NCI-H187 (cell line): ENCODE measurements around the gene SLC25A51.
"Not testable (repeated sequence)": the region's sequence is repeated elsewhere in the genome, so short reads cannot be mapped to it uniquely, and the experiment has no call there.

ENCODE experiments used
- DNase-seq, 2 experiments: peaks; one replicate each; lab custom pipeline; 2025; lab: John Stamatoyannopoulos, UW

The SLC25A51 gene

DNA sequence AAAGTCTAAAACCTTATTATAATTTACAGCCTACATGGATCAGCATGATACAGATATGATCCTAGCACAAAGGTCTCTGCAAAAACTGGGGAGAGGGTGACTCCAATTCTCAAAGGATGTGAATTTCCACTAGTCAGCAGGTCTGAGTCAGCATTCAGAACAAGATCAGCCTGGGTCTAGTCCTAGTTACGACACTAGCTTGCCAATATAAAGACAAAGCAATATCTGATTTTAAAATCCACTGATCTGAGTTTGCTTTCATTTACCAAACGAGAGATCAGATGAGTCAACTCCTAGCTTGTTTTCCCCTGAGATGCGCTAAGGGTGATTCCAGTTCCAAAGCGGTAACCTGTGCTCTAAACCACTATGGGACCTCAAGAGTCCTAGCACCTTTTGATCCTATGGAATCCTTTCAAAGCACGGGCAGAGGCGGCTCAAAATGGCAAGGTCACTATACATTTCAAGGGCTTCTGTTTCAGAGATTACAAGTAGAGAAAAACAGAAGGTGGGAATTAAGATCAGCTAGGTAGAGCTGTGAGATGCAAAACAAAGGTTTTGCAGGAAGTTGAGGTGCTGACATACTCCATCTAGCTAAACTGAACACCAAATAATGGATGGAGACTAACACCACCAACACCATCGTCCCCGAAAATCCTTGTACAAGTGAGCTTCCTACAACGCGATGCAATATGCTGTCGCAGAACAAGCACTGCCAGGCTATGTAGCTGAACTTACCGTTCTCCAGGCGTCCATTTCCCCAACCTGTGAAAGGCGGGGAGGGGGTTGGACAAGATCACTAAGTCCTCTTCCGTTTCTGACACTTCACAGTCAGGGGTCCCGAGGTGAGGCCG lies 906 bp downstream of the SLC25A51 start:
- DNase-seq = no peak

DNA sequence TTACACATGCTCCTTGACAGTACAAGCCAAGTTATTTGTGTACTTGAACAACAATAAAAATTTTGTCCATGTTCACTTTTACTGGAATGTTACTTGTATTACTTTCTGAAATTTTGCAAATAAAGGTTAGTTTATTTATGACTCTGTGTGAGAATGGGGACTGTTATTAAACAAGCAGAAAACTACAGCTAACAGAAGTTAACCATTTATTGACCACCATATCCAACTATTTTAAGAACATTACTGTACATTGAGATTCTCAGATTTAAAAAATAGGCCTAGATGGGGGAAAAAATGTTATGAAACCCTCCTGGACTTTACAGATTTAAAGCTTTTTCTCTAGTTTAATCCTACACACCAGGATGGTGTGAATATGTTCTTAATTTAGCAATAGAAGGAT lies 1.8 kb downstream of the SLC25A51 start:
- no peak for DNase-seq

DNA sequence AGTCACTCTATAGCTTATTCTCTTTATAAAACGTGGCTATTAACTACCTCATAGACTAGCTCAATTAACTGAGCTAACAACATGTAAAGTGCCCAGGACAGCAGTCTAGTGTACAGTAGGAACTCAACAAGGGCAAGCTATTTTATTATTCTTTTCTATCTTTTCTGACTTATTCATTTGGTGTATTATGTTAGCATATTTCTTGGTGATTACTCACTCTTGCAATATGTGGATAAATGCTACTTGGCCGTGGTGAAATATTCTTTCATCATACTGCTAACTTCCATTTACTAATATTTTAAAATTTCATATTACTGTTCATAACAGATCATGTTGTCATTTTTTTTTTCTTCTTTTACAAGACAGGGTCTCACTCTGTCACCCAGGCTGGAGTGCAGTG lies 4.9 kb downstream of the SLC25A51 start:
- no peak for DNase-seq

DNA sequence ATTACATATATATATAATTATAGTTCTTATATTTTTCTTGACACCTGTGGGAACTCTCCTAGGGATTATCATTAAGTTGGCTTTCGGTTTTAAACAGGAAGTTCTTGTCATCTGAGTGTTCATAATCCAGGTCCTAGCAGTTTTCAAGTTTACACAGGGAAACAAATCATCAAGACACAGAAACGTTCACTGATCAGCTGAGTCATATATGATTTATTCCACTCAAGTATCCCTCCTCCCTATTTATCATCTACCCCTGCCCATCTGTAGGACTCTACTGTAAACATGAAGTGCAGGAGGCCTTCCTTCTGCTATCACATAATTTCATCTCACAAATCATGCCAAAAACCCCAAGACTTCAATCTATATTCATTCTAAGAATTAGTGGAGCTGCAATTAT lies 6.3 kb downstream of the SLC25A51 start:
- no peak for DNase-seq

DNA sequence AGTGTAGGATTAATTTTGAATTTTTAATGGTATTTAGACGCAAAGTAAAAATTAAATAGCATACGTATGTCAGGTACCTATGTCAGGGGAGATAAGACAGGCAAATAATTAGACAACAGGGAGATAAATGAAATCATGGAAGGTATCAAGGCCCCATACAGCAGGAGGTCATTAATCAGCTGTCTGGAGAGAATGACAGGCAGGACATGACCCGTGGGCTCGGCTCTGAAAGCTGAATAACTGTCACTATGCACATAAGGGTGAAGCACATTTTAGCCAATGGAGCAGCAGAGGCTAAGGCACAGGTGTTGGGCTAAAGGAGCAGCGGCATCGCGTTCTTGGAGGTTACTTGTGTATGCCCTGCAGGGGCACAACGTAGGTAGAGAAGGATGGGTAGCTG lies 11.9 kb downstream of the SLC25A51 start:
- no peak for DNase-seq

DNA sequence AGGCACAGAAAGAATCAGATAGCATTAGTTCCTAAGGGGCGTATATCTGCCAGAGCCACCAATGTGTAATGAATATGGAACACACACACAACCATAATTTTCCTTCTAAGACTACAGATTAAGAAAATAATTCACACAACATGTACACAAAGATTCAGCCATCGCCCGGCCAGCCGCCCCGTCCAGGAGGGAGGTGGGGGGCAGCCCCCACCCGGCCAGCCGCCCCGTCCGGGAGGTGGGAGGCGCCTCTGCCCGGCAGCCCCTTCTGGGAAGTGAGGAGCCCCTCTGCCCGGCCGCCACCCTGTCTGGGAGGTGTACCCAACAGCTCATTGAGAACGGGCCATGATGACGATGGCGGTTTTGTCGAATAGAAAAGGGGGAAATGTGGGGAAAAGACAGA lies 12.9 kb downstream of the SLC25A51 start:
- DNase-seq = not testable (repeated sequence)

DNA sequence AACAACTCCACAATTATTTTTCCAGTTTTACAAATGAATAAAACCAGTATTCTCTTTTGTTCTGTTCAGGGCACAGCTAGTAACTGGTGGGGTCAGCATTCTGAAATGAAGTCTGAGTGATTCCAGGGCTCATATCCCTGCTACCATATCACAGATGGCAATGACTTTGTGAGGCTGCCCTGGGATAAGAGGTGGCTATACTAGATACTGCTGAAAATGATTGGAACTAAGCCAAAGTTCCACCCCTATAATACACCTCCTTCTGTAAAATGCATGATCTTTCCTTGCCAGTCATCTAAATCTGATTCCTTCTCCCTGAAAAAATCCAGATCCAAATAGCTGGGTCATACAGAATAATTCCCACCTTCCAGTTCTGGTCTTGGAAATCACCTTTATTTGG lies 14.4 kb downstream of the SLC25A51 start:
- DNase-seq = no peak

DNA sequence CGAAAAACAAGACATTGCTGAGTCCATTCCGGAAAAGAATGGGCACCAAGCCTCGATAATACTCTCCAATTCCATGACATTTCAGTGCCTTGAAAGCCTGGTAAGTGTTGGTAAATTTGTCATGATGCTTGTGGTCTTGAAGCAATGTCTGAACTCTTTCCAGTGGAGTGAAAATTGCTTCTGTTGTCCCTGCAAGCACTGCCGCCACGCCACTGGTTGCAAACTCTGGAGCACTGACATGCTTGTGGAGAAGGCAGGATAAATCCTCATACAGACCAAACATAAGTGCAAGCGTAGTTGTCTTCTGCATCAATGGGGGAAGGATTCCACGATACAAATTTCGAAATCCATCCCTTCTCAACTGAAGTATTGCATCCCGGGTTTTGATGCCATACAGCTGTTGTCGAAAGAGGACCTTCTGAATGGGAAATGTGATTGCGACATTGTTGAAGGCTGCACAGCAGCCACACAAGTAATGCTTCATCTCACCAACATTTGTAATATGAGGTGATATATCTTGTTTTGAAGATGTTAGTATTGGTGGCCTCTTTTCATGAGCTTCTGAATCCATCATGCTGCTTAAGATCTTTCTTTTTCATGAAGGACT lies 15.8 kb downstream of the SLC25A51 start:
- DNase-seq = not testable (repeated sequence)

DNA sequence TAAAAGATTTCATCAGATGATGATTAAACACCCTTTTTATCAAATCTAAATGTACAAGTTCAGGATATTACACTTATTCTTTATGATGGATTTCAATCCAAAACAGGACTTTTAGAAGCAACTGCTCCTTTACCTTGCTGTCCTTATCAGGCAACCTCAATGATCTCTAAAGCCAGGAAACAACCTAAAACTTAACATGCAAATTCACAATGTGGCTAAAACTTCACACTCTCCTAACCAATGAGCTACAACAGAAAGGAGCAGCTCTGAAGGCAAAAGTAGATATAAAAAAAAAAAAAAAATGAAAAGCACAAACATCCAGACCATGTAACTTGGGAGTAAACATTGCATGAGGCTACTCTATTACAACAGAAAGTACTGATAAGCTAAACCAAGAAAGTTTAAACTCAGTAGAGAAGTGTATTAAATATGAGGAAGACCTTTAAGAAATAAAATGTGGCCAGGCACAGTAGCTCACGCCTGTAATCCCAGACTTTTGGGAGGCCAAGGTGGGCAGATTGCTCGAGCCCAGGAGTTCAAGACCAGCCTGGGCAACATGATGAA lies 22.9 kb downstream of the SLC25A51 start:
- DNase-seq = no peak

DNA sequence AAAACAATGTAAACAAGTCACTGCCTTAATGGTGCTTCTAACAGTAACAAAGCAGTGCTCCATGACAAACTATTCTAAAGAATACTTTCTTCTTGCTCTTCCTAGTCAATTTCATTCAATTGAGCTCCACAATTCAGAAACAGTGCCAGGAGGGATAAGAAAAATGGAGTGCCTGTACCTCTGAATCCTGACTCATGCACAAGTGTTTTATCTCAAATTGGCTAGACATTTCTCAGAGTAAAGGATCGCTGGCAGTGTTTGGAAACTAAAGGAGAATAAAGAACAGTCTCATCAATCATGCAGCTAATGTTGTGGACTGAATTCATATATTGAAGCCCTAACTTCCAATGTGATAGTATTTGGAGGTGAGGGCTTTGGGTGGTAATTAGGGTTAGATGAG lies 27.6 kb downstream of the SLC25A51 start:
- no peak for DNase-seq

DNA sequence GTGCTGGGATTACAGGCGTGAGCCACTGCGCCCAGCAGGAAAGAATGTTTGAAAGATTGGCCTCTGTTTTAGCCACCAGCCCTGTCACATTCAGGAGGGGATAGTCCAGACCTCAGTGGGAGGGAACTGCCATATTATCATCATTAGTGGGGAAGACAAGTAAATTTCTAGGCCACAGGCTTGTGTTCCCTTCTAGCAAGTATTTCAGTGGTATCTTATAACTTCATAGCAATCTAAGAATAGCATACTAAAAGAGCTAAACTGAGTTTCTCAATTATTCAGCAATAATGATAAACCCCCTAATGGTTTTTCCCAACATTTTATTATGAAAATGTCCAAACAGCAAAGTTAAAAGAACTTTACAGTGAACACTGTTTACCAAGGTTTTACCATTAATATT lies 30.0 kb downstream of the SLC25A51 start:
- DNase-seq = no peak

DNA sequence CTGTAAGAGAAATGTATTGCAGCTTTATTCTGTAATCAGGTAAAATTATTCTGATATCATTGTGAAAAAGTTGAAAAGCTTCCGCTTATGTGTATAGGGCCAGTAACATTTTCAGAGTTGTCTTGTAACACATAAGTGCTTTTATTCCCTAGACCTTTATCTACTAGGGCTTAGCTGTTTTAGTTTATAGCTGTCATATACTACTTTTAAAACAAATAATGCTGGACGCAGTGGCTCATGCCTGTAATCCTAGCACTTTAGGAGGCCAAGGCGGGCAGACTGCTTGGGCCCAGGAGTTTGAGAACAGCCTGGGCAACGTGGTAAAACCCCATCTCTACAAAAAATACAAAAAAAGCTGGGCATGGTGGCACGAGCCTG lies 33.1 kb downstream of the SLC25A51 start:
- no peak for DNase-seq

DNA sequence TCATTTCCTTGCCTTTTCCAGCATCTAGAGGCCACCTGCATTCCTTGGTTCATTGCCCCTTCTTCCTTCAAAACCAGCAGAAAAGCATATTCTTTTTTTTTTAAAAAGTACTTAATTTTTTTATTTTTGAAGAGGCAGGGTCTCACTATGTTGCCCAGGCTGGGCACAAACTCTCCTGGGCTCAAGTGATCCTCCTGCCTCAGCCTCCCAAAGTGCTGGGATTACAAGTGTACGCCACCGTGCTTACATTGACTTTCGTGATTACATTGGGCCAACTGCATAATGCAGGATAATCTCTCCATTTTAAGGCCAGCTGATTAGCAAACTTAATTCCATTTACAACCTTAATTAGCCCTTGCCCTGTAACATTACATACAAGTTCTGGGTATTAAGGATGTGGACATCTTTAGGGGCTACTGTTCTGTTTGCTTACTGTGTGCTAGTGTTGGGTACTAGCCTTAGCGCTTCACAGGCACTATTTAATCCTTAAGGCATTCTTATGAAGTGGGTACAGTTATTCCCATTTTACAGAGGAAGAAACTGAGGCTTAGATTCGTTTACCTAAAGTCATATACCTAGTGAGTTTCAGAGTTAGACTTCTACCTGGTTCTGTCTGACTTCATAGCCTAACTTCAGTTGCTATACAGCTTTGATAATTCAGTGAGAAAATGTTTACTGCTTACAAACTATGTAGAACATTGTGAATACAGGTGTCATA lies 33.7 kb downstream of the SLC25A51 start:
- DNase-seq = no peak

DNA sequence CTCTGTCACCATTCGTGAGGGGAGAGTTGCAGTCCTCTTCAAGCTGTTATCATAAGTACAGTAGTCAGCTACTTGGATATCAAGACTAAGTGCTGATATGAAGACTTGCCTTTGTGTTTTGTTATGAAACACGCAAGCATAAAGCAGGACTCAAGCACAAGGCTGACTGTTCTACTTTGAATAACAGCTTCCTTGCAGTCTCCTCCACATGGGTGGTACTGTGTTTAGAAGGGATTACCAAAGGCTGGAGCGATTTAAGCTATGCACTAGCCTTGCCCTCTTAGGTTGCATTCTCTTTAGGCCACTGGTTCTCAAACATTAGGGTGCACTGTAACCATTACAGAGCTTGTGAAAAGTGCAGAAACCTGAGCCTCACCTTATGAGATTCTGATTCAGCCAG lies 41.4 kb downstream of the SLC25A51 start:
- no peak for DNase-seq

DNA sequence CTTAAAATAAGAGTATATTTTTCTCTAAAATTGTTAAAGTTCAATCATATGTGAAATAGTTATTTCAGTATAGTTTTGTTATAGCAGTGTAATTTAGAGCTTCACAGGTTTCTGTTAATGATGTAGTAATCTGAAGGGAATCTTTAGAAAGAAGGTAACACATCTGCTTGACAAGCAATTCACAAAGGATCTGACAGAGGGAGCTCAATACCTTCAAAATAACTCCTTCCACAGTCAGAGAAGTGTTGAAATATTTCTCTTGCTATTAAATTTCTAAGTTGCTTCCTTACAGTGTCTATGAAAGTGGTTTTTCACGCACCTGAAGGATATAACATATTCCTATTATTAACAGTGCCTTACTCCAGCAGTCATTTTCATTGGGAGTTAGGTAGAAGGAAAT lies 44.9 kb downstream of the SLC25A51 start:
- DNase-seq = no peak

DNA sequence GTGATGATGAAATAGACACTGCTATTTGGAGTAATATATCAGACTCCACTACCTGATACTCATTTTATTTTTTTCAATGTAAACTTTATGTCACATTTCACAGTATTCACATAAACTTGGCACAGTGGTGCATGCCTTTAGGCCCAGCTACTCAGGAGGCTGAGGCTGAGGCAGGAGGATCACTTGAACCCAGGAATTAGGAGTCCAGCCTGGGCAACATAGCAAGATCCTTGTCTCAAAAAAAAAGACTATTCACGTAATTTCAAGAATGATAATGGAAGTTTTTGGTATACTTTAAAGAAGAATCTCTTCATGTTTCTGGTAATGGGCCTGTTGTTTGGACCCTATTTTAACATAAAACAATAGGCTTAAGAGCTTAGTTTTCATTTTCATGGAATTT lies 47.4 kb downstream of the SLC25A51 start:
- DNase-seq = no peak

DNA sequence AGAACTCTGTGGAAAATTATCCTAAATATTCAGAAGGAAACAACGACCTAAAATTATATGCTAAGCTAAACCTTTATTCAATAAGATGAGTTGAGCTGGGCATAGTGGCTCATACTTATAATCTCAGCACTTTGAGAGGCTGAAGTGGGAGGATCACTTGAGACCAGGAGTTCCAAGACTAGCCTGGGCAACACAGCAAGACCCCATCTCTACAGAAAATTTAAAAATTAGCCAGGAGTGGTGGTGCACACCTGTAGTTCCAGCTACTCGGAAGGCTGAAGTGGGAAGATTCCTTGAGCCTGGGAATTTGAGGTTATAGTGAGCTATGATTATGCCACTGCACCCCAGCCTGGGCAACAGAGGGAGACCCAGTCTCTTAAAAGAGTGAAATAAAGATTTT lies 51.7 kb downstream of the SLC25A51 start:
- DNase-seq = no peak

DNA sequence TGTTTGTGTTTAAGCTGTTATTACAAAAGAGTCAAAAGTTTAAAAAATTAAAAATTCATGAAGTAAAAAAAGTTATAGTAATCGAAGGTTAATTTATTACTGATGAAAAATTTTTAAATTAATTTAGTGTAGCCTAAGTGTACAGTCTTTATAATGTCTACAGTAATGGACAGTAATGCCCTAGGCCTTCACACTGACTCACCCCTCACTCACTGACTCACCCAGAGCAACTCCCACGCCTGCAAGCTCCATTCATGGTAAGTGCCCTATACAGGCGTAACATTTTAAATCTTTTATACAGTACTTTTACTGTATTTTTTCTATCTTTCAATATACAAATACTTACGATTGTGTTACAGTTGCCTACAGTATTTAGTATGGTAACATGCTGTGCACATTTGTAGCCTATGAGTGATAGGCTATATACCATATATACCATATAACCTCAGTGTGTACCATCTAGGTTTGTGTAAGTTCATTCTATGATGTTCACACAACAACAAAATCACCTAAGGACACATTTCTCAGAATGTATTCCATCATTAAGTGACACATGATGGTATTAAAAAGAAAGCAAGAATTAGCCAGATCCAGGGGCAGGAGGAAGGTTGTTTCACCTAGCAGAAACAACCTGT lies 63.2 kb downstream of the SLC25A51 start:
- no peak for DNase-seq

DNA sequence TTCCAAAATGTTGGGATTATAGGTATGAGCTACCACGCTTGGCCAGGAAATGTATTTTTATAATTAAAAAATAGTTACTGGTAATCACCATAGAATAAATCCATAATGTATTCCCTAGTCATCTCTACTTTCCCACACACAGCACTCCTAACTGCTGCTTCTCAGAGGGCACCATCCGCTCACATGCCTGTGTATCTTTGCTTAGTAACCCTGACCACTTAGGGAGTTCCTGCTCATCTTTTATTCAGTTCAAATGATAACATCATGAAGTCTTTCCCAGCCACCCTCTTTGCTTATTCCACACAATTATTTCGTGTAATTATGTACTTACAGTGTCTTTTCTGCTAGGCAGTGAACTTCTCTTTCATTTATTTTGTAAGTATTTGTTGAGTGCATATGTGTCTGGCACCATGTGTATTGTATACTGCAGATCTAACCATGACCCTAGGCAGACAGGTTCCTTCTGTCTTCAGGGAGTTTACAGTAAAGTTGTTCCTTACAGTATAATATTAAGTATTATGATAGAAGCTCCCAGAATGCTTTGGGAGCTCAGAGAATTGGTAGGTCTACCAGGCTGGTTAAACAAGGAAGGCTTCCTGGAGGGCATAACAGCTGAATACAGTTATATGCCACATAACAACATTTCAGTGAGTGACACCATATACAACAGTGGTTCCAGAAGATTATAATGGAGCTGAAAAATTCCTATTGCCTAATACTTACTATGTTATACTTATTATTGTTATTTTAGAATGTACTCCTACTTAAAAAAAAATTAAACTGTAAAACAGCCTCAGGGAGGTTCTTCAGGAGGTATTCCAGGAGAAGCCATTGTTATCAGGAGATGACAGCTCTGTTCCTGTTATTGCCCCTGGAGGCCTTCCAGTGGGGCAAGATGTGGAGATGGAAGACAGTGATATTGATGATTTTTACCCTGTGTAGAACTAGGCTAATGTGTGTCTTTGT lies 64.1 kb downstream of the SLC25A51 start:
- DNase-seq = no peak
